ENCODE results near the gene FOXP3. TPM values are rescaled to one million over a fixed set of nuclear protein-coding genes. Genes with fewer than 3 reads are reported as not detected.
A peak's percentile ranks its signal among the peaks of the same experiment; 100 is the strongest.

Gene FOXP3
- total RNA-seq, 1 experiment from 2014 or later: 0.42 TPM

DNA sequence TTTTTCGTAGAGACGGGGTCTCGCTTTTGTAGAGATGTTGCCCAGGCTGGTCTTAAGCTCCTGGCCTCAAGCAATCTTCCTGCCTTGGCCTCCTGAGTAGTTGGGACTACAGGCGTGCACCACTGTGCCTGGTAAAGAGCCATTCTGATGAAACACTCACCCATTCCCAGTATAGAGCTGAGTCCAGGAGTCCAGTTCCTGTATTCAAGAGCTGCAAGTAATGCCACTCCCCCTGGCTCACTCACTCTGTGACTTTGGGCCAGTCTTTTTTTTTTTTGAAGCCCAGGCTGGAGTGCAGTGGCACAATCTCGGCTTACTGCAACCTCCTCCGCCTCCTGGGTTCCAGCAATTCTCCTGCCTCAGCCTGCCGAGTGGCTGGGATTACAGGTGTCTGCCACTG is 25.8 kb downstream of the FOXP3 start (continued):
- TF ChIP-seq, protein P1, sequence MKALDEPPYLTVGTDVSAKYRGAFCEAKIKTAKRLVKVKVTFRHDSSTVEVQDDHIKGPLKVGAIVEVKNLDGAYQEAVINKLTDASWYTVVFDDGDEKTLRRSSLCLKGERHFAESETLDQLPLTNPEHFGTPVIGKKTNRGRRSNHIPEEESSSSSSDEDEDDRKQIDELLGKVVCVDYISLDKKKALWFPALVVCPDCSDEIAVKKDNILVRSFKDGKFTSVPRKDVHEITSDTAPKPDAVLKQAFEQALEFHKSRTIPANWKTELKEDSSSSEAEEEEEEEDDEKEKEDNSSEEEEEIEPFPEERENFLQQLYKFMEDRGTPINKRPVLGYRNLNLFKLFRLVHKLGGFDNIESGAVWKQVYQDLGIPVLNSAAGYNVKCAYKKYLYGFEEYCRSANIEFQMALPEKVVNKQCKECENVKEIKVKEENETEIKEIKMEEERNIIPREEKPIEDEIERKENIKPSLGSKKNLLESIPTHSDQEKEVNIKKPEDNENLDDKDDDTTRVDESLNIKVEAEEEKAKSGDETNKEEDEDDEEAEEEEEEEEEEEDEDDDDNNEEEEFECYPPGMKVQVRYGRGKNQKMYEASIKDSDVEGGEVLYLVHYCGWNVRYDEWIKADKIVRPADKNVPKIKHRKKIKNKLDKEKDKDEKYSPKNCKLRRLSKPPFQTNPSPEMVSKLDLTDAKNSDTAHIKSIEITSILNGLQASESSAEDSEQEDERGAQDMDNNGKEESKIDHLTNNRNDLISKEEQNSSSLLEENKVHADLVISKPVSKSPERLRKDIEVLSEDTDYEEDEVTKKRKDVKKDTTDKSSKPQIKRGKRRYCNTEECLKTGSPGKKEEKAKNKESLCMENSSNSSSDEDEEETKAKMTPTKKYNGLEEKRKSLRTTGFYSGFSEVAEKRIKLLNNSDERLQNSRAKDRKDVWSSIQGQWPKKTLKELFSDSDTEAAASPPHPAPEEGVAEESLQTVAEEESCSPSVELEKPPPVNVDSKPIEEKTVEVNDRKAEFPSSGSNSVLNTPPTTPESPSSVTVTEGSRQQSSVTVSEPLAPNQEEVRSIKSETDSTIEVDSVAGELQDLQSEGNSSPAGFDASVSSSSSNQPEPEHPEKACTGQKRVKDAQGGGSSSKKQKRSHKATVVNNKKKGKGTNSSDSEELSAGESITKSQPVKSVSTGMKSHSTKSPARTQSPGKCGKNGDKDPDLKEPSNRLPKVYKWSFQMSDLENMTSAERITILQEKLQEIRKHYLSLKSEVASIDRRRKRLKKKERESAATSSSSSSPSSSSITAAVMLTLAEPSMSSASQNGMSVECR (CRISPR knock-in tag; IDR thresholded peaks at IDR 0.05; ENCODE audit: borderline replicate concordance): no peak

DNA sequence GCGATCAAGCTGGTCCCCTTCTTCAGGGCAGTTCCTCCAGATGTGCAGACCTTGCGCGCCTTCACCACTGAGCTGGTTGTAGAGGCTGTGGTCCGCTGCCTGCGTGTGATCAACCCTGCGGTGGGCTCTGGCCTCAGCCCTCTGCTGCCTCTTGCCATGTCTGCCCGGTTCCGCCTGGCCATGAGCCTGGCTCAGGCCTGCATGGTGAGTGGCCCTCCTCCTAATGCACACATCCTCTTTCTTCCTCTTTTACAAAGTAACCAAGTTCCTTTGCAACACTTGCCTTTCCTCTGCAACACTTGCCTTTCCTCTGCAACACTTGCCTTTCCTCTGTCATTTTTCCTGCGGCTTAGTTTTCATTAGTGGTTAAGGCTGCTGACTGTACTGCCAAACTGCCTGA is 27.4 kb downstream of the FOXP3 start:
- ChIA-PET POLR2A (no interaction called here), CTCF (no interaction called here)
- DNase-seq (ENCODE audit: low spot score): no peak
- ATAC-seq: no peak
- Mint-ChIP-seq H3K27ac (0 out of 2 replicates have a peak overlapping the region, but pooled peaks have one; percentile 60), H3K36me3 (no peaks in the 10 kb centered on the region), H3K4me1 (no peaks in the 10 kb centered on the region), H3K27me3 (ENCODE audit: low read depth) (no peaks in the 10 kb centered on the region; the same call in 1 of the 2 replicates), H3K4me3 (peak overlapping the region; percentile 20), H3K9me3 (no peaks in the 10 kb centered on the region)
- no peak for TF ChIP-seq ZNF396 (CRISPR knock-in tag; IDR thresholded peaks at IDR 0.05; ENCODE audit: borderline replicate concordance)
- no peak for TF ChIP-seq ZNF671 (CRISPR knock-in tag; IDR thresholded peaks at IDR 0.05)
- TF ChIP-seq NFATC4 (CRISPR knock-in tag; IDR thresholded peaks at IDR 0.05): no peak
- no peak for TF ChIP-seq ZNF423 (CRISPR knock-in tag; IDR thresholded peaks at IDR 0.05)
- TF ChIP-seq CREB1 (CRISPR knock-in tag; IDR thresholded peaks at IDR 0.05): no peak
- TF ChIP-seq TCF7 (CRISPR knock-in tag; IDR thresholded peaks at IDR 0.05; ENCODE audit: low read depth): no peak
- TF ChIP-seq, protein P2, sequence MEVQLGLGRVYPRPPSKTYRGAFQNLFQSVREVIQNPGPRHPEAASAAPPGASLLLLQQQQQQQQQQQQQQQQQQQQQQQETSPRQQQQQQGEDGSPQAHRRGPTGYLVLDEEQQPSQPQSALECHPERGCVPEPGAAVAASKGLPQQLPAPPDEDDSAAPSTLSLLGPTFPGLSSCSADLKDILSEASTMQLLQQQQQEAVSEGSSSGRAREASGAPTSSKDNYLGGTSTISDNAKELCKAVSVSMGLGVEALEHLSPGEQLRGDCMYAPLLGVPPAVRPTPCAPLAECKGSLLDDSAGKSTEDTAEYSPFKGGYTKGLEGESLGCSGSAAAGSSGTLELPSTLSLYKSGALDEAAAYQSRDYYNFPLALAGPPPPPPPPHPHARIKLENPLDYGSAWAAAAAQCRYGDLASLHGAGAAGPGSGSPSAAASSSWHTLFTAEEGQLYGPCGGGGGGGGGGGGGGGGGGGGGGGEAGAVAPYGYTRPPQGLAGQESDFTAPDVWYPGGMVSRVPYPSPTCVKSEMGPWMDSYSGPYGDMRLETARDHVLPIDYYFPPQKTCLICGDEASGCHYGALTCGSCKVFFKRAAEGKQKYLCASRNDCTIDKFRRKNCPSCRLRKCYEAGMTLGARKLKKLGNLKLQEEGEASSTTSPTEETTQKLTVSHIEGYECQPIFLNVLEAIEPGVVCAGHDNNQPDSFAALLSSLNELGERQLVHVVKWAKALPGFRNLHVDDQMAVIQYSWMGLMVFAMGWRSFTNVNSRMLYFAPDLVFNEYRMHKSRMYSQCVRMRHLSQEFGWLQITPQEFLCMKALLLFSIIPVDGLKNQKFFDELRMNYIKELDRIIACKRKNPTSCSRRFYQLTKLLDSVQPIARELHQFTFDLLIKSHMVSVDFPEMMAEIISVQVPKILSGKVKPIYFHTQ (CRISPR knock-in tag; IDR thresholded peaks at IDR 0.05): no peak
- TF ChIP-seq, protein P3, sequence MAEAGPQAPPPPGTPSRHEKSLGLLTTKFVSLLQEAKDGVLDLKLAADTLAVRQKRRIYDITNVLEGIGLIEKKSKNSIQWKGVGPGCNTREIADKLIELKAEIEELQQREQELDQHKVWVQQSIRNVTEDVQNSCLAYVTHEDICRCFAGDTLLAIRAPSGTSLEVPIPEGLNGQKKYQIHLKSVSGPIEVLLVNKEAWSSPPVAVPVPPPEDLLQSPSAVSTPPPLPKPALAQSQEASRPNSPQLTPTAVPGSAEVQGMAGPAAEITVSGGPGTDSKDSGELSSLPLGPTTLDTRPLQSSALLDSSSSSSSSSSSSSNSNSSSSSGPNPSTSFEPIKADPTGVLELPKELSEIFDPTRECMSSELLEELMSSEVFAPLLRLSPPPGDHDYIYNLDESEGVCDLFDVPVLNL (CRISPR knock-in tag; IDR thresholded peaks at IDR 0.05; ENCODE audit: borderline replicate concordance, low read depth): no peak
- TF ChIP-seq, protein P4, sequence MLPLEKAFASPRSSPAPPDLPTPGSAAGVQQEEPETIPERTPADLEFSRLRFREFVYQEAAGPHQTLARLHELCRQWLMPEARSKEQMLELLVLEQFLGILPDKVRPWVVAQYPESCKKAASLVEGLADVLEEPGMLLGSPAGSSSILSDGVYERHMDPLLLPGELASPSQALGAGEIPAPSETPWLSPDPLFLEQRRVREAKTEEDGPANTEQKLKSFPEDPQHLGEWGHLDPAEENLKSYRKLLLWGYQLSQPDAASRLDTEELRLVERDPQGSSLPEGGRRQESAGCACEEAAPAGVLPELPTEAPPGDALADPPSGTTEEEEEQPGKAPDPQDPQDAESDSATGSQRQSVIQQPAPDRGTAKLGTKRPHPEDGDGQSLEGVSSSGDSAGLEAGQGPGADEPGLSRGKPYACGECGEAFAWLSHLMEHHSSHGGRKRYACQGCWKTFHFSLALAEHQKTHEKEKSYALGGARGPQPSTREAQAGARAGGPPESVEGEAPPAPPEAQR (CRISPR knock-in tag; IDR thresholded peaks at IDR 0.05): no peak
- TF ChIP-seq, protein P5, sequence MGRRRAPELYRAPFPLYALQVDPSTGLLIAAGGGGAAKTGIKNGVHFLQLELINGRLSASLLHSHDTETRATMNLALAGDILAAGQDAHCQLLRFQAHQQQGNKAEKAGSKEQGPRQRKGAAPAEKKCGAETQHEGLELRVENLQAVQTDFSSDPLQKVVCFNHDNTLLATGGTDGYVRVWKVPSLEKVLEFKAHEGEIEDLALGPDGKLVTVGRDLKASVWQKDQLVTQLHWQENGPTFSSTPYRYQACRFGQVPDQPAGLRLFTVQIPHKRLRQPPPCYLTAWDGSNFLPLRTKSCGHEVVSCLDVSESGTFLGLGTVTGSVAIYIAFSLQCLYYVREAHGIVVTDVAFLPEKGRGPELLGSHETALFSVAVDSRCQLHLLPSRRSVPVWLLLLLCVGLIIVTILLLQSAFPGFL (CRISPR knock-in tag; IDR thresholded peaks at IDR 0.05; ENCODE audit: borderline replicate concordance): no peak
- TF ChIP-seq ZNF416 (CRISPR knock-in tag; IDR thresholded peaks at IDR 0.05): no peak
- TF ChIP-seq, protein P6, sequence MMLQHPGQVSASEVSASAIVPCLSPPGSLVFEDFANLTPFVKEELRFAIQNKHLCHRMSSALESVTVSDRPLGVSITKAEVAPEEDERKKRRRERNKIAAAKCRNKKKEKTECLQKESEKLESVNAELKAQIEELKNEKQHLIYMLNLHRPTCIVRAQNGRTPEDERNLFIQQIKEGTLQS (CRISPR knock-in tag; conservative IDR thresholded peaks at IDR 0.05): no peak
- no peak for TF ChIP-seq SMAD3 (CRISPR knock-in tag; IDR thresholded peaks at IDR 0.05; ENCODE audit: borderline replicate concordance)
- TF ChIP-seq GRHL2 (CRISPR knock-in tag; IDR thresholded peaks at IDR 0.05; ENCODE audit: insufficient replicate concordance, severe bottlenecking): no peak
- no peak for TF ChIP-seq MXD4 (CRISPR knock-in tag; IDR thresholded peaks at IDR 0.05; ENCODE audit: borderline replicate concordance)
- TF ChIP-seq SP1 (CRISPR knock-in tag; conservative IDR thresholded peaks at IDR 0.05): no peak
- TF ChIP-seq ZBTB21 (CRISPR knock-in tag; IDR thresholded peaks at IDR 0.05; ENCODE audit: borderline replicate concordance): no peak
- TF ChIP-seq, protein P7, sequence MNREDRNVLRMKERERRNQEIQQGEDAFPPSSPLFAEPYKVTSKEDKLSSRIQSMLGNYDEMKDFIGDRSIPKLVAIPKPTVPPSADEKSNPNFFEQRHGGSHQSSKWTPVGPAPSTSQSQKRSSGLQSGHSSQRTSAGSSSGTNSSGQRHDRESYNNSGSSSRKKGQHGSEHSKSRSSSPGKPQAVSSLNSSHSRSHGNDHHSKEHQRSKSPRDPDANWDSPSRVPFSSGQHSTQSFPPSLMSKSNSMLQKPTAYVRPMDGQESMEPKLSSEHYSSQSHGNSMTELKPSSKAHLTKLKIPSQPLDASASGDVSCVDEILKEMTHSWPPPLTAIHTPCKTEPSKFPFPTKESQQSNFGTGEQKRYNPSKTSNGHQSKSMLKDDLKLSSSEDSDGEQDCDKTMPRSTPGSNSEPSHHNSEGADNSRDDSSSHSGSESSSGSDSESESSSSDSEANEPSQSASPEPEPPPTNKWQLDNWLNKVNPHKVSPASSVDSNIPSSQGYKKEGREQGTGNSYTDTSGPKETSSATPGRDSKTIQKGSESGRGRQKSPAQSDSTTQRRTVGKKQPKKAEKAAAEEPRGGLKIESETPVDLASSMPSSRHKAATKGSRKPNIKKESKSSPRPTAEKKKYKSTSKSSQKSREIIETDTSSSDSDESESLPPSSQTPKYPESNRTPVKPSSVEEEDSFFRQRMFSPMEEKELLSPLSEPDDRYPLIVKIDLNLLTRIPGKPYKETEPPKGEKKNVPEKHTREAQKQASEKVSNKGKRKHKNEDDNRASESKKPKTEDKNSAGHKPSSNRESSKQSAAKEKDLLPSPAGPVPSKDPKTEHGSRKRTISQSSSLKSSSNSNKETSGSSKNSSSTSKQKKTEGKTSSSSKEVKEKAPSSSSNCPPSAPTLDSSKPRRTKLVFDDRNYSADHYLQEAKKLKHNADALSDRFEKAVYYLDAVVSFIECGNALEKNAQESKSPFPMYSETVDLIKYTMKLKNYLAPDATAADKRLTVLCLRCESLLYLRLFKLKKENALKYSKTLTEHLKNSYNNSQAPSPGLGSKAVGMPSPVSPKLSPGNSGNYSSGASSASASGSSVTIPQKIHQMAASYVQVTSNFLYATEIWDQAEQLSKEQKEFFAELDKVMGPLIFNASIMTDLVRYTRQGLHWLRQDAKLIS (CRISPR knock-in tag; IDR thresholded peaks at IDR 0.05; ENCODE audit: borderline replicate concordance): no peak

All from WTC11 (cell line).